ENCODE data around the gene MYBPH.

MYBPH gene

DNA sequence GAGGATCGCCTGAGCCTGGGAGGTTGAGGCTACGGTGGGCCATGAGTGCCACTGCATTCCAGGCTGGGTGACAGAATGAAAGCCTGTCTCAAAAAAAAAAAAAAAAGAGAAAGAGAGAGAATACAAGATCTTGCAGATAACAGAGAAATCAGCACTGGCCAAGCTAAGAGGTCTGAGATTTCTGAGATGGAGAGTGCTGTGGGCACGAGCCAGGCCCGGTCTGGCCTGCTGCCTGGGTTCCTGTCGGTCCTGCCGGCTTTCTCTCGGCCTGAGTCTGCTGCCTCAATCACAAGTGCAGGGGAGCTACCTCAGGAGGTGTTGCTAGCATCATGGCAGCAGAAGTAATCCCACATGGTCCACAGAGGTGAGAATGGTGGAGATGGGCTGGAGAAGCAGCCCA is 29.1 kb downstream of the MYBPH start:
- DNase-seq: no peak

DNA sequence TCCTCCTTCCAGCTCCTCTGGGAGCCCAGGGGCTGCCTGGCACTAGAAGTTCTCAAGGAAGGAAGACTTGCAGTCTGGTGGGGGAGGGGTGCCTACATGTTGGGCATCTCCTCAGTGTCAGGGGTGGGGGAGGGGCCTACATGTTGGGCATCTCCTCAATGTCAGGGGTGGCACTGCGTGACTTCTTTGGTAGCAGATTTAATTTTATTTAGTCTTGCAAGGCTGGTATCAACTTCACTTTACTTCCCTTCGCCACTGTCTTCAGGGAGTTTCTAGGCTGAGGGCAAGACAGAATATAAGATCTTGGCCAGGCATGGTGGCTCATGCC is 29.6 kb downstream of the MYBPH start:
- no peak for DNase-seq

GRCh38 chr1:203145321-203146041 is 30.1 kb downstream of the MYBPH start:
- DNase-seq: no peak

- DNase-seq: no peak
These were observed 31.0 kb downstream of the MYBPH start for GRCh38 chr1:203144661-203145060.

DNA sequence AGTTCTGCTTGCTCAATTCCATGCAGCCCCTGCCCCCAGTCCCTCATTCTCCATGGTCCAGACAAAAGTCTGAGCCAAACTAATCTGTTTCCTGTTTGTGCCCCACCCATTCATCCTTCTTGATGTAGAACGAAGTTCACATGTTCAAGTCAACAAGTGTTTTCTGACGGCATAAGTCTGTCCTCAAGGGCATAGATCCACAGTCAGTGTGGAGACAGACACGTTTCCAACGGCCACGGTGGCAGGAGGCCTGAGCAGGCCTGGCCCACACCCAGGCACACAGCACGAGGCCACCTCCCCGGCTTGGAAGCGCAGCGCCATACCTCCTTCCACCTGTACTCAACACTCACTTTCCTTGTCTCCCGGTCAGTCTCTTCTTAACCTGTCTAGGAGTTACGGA is 32.0 kb downstream of the MYBPH start:
- DNase-seq: no peak

DNA sequence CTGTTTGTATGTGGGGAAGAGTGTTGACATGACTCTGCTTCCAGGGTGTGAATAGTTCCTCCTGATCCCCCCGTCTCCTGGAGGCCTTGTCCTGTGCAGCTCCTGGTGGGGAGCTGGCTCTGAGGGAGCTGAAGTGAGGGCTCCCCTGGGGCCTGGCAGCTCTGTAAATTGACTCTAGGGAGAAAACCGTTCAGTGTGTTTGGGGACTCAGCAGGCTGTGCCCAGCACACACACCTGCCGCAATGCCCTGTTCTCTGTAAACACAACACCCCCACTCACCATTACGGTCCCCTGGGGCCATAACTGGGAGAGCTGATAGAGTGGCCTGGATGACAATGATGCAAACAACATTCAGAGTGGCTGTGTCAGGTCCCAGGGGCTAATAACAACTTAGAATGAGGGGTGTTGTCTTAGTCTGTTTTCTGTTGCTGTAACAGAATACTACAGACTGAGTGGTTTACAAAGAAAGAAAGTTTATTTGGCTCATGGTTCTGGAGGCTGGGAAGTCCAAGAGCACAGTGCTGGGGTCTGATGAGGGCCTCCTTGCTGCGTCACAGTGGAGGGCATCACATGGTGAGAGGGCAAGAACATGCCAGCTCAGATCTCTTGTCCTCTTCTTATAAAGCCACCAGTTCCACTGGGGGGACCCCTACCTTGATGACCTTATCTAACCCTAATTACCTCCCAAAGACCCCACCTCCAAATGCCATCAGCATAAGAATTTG is 32.8 kb downstream of the MYBPH start:
- DNase-seq: no peak

- no peak for DNase-seq
These were observed 33.5 kb downstream of the MYBPH start for GRCh38 chr1:203142124-203142523.

- DNase-seq: no peak
These were observed 34.7 kb downstream of the MYBPH start for GRCh38 chr1:203140743-203141520.

DNA sequence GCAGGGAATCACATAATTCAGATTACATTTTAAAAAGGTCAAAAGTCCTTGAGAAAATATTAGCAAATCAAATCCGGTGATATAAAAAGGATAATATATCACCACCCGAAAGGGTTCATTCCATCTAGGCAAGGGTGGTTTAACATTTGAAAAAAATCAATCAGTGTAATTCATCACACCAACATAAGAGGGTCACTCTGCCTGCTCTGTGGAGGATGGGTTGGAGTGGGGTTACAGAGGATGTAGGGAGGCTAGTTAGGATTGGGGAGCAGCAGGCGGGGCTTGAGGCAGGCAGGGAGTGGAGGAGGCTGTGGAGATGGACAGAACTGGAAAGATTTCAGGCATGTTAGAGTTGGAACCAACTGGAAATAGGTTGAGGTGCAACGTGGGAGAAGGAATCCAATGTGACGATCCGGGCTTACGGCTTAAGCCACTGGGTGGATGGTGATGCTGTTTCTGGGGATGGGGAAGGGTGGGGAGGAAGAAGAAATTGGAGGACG is 35.6 kb downstream of the MYBPH start:
- DNase-seq: no peak

DNA sequence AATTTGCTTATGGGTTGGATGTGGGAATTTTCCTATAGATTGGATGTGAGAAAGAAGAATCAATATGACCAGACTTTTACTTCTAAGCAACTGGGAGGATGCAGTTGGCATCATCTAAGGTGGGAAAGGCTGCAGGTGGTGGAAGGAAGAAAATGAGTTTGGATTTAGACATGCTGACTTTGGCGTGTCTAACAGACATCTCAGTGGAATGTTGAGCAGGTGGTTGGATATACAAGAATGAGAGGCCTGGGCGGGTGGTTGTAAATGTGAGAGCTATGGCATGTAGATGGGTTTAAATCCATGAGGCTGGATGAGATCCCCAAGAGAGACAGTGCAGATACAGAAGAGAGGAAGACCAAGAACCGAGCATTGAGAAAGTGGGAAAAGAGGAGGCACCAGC is 37.6 kb downstream of the MYBPH start:
- no peak for DNase-seq

- DNase-seq: no peak
These were observed 38.3 kb downstream of the MYBPH start for GRCh38 chr1:203137324-203137723.

- DNase-seq: no peak
These were observed 39.1 kb downstream of the MYBPH start for GRCh38 chr1:203136409-203137042.

DNA sequence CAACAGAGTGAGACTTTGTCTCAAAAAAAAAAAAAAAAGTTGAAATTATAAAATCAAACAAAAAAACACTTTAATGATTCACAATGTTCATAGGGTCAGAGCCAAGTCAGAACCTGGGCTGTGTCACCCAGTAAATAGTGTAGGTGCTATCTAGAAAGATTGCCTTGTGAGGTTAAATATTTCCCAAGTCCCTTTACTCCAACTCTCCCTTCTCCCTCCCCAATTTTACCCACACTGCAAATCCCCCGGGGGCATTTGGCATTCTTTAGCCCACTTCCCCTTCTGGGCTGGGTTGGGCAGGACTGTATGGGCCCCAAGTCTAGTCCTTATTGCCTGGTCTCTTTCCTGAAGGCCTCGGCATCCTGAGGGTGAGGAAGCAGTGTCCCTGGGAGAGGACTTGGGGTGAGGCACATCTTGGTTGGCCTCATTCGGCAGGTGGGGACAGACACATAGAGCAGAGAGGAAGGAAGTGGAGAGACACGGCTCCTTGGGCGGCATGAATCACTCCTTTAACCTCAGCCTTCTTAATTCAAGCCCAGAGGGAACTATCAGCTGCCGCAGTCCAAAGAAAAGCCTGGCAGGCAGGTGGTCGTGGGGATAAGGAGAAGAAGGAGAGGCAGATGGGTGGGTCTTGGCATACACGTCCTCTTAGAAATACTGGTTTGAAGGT is 39.9 kb downstream of the MYBPH start:
- no peak for DNase-seq

- no peak for DNase-seq
These were observed 41.5 kb downstream of the MYBPH start for GRCh38 chr1:203133970-203134725.

- no peak for DNase-seq
These were observed 44.0 kb downstream of the MYBPH start for GRCh38 chr1:203131548-203132200.

DNA sequence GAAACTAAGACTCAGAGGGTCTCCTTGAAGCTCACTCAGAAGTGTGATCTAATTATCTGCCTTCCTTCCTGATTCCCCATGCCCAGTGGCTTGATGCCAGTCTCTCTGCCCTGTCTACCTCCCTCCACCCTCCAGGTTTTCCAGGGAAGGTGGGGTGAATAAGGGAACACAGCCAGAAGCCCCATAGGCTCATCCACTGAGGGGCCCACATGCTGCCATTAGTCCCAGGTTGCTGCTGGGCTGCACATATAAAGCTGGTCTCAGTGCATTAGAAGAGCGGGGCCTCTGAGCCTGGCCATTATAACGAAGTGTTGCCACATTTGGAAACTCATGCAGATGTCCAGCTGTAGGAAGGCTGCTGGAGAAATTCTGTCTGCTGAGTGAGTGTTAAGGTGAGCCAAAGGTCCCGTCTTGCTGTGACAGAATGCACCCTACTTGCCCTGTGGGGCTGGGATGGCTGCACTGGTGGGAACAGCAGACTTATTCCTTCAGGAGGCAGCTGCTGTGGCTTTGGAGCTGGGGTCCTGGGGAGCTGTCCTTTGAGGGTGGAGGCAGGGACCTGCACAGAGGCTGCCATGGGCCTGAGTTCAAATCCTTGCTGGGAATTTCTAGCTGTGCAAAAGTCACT is 45.2 kb downstream of the MYBPH start:
- DNase-seq: no peak

- no peak for DNase-seq
These were observed 46.0 kb downstream of the MYBPH start for GRCh38 chr1:203129501-203130231.

DNA sequence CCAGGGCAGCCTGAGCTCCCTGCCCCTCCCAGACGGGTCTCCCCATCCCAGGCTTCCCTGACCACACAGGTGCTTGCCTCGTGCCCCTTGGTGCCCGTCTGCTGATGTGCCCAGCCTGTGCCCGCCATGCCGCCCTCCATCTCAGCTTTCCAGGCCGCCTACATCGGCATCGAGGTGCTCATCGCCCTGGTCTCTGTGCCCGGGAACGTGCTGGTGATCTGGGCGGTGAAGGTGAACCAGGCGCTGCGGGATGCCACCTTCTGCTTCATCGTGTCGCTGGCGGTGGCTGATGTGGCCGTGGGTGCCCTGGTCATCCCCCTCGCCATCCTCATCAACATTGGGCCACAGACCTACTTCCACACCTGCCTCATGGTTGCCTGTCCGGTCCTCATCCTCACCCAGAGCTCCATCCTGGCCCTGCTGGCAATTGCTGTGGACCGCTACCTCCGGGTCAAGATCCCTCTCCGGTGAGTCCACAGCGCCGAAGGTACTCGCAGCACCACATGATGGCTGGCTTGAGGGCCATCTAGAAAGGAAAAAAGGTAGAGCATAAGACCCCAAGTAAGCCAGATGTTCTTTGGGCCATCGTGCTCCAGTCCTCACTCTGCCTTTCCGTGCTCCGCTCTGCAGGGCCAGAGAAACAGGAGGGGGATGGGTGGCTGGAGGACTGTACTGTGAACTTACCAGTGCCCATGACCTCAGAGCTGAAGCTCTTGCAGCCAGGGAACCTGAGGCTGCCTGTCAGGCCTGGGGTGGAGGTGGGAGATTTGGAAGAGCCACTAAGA is 46.7 kb downstream of the MYBPH start:
- no peak for DNase-seq

DNA sequence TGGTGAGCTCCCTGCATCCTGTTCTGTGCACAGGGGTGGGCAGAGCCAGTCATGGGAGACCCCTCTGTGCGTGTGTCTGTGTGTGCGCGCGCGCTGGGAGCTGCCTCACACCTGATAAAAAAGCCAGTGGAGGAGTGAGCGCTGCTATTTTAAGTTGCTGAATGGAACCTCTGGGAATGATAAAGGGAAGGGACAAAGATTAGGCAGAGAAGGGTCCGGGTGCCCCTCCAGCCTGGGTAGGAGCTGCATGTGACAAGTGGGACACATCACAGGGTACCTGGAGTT is 47.3 kb downstream of the MYBPH start:
- no peak for DNase-seq
